Keratinocyte (primary cell): Measurements from ENCODE around the gene NPLOC4. TPM values are rescaled to one million over a fixed set of nuclear protein-coding genes. Genes with fewer than 3 reads are reported as not detected.

Source experiments
- DNase-seq: peaks from one replicate; pipeline ENCODE4 v3.0.0-alpha.2; 2011; ENCODE audit warnings: low read depth, missing footprints, low spot score
- FAIRE-seq: peaks from 2 replicates; lab custom pipeline; 2011; peaks lifted over from hg19 to GRCh38; lab: Jason Lieb, UNC
- H2AFZ ChIP-seq: 2 replicates; pipeline ENCODE4 v1.6.0; 2012; ENCODE audit warnings: low read length, control low read depth, inconsistent platforms; ENCODE audit not compliant: control insufficient read depth
- H3K27ac ChIP-seq: 2 replicates; pipeline ENCODE4 v1.5.1; 2011; ENCODE audit warnings: low read length; ENCODE audit not compliant: control insufficient read depth, insufficient read depth
- H3K27me3 ChIP-seq: 3 replicates; pipeline ENCODE4 v1.6.0; 2011; ENCODE audit warnings: low read length; ENCODE audit not compliant: control insufficient read depth, insufficient read depth; ENCODE audit errors: extremely low read depth
- H3K36me3 ChIP-seq, 2 experiments: 2 replicates in 1 of 2; 3 replicates in 1 of 2; pipeline ENCODE4 v1.5.1; 2011; ENCODE audit warnings: low read length in 2 of 2, mild to moderate bottlenecking in 1 of 2; ENCODE audit not compliant: control insufficient read depth in 2 of 2, insufficient read depth in 2 of 2; ENCODE audit errors: extremely low read depth in 1 of 2
- H3K4me1 ChIP-seq: 3 replicates; pipeline ENCODE4 v1.5.1; 2011; ENCODE audit warnings: low read length; ENCODE audit not compliant: control insufficient read depth, insufficient read depth; ENCODE audit errors: extremely low read depth
- H3K4me2 ChIP-seq: 3 replicates; pipeline ENCODE4 v1.6.0; 2011; ENCODE audit warnings: low read depth, low read length; ENCODE audit not compliant: control insufficient read depth, insufficient read depth; ENCODE audit errors: extremely low read depth
- H3K4me3 ChIP-seq, 3 experiments: fragments of 200-600 bp in 1 of 3; sonication (generic) in 1 of 3; 2 replicates in 2 of 3; 3 replicates in 1 of 3; pipeline ENCODE4 v1.5.1; 2011 to 2016; ENCODE audit warnings: low read length in 3 of 3, mild to moderate bottlenecking in 3 of 3, control low read depth in 2 of 3, inconsistent platforms in 1 of 3, low read depth in 1 of 3, mixed read lengths in 1 of 3, mixed run types in 1 of 3, moderate library complexity in 1 of 3; ENCODE audit not compliant: control insufficient read depth in 2 of 3, insufficient read depth in 2 of 3; ENCODE audit errors: extremely low read depth in 1 of 3
- H3K79me2 ChIP-seq: 2 replicates; pipeline ENCODE4 v1.6.0; 2012; ENCODE audit warnings: low read length; ENCODE audit not compliant: control insufficient read depth, insufficient read depth
- H3K9ac ChIP-seq: 3 replicates; pipeline ENCODE4 v1.6.0; 2011; ENCODE audit warnings: low read length; ENCODE audit not compliant: control insufficient read depth, insufficient read depth; ENCODE audit errors: extremely low read depth
- H3K9me1 ChIP-seq: 3 replicates; pipeline ENCODE4 v1.6.0; 2011; ENCODE audit warnings: low read length; ENCODE audit not compliant: control insufficient read depth, insufficient read depth; ENCODE audit errors: extremely low read depth
- H3K9me3 ChIP-seq: 2 replicates; pipeline ENCODE4 v1.5.1; 2012; ENCODE audit warnings: low read depth, low read length; ENCODE audit not compliant: control insufficient read depth
- H4K20me1 ChIP-seq: 3 replicates; pipeline ENCODE4 v1.6.0; 2011; ENCODE audit warnings: low read length; ENCODE audit not compliant: control insufficient read depth, insufficient read depth; ENCODE audit errors: extremely low read depth
- CTCF ChIP-seq, 3 experiments: IDR thresholded peaks in 1 of 3; conservative IDR thresholded peaks in 1 of 3; optimal IDR thresholded peaks in 1 of 3; 2 replicates in 2 of 3; 3 replicates in 1 of 3; pipeline versions ENCODE3 to v1.5.1; 2011; ENCODE audit warnings: low read length in 3 of 3, mild to moderate bottlenecking in 3 of 3, moderate library complexity in 2 of 3, control low read depth in 1 of 3, inconsistent platforms in 1 of 3; ENCODE audit not compliant: insufficient read depth in 2 of 3; ENCODE audit errors: extremely low read depth in 1 of 3
- EZH2 ChIP-seq: IDR thresholded peaks from one replicate; pipeline ENCODE4 v1.6.1; 2012; ENCODE audit warnings: inconsistent platforms, mild to moderate bottlenecking, low read length, moderate library complexity
- dilution Hi-C: fragments of 300-500 bp; cut with MboI; formaldehyde crosslinking; loops from one replicate; pipeline ENCODE4 v1.7.0; 2020; ENCODE audit warnings: low sequenced_read_pairs; ENCODE audit not compliant: extremely low pct_ligation_motif_present
- polyA plus RNA-seq, 5 experiments: library from polyadenylated mRNA; depleted of rRNA in 3 of 5; stranded (reverse) in 3 of 5; stranded (forward) in 1 of 5; unstranded in 1 of 5; fragments of >200 nt; gene quantifications; 1 replicate in 1 of 5; 2 replicates in 3 of 5; 3 replicates in 1 of 5; pipeline versions ENCODE4 v1.2.1 to v1.2.3, GENCODE V29; 2011 to 2012; ENCODE audit warnings: missing spikeins in 2 of 5, low read depth in 1 of 5, low replicate concordance in 1 of 5

The NPLOC4 gene
- polyA plus RNA-seq, 1 donor (not counting 4 experiments of a cell fraction or from before 2014, with no cell fraction given) = 64.0 TPM

- H3K27ac ChIP-seq = peak overlapping the region; percentile 58
- peaks cover 13% of the 10 kb centered on the region for H3K9me1 ChIP-seq
- H3K4me1 ChIP-seq = peaks cover 49% of the 10 kb centered on the region
- H3K27me3 ChIP-seq = no peaks in the 10 kb centered on the region
- dilution Hi-C loops = no loop called here
- H3K9me3 ChIP-seq = no peaks in the 10 kb centered on the region
- H3K4me2 ChIP-seq = peak overlapping the region; percentile 22
- no peak overlapping the region for H3K4me3 ChIP-seq
- no peak for DNase-seq
- H3K9ac ChIP-seq = peak overlapping the region; percentile 22
- H2AFZ ChIP-seq = no peak overlapping the region
- FAIRE-seq = no peak
- peaks cover 4% of the 10 kb centered on the region for H4K20me1 ChIP-seq
- H3K79me2 ChIP-seq = peaks cover 19% of the 10 kb centered on the region
- H3K36me3 ChIP-seq = peaks cover 20 to 44% of the 10 kb centered on the region in 2 experiments
- TF ChIP-seq CTCF (optimal IDR thresholded peaks at IDR 0.05 in 1 of 3, IDR thresholded peaks at IDR 0.05 in 1 of 3, conservative IDR thresholded peaks at IDR 0.05 in 1 of 3; ENCODE audit: extremely low read depth in 1 of 3, insufficient read depth in 2 of 3, low read length in 3 of 3) (no peak), EZH2 (no peak)
Observed at GRCh38 chr17:81578038-81578441, 58.9 kb downstream of the NPLOC4 start.

- peaks cover 13% of the 10 kb centered on the region for H3K9me1 ChIP-seq
- H3K9me3 ChIP-seq = no peaks in the 10 kb centered on the region
- H3K27ac ChIP-seq = no peak overlapping the region
- H3K4me1 ChIP-seq = peaks cover 43% of the 10 kb centered on the region
- H3K4me2 ChIP-seq = peak overlapping the region; percentile 22
- TF ChIP-seq EZH2 (no peak), CTCF (optimal IDR thresholded peaks at IDR 0.05 in 1 of 3, IDR thresholded peaks at IDR 0.05 in 1 of 3, conservative IDR thresholded peaks at IDR 0.05 in 1 of 3; ENCODE audit: extremely low read depth in 1 of 3, insufficient read depth in 2 of 3, low read length in 3 of 3) (no peak)
- H3K27me3 ChIP-seq = no peaks in the 10 kb centered on the region
- DNase-seq (no peak), FAIRE-seq (no peak)
- H4K20me1 ChIP-seq = peaks cover 4% of the 10 kb centered on the region
- peaks cover 21 to 44% of the 10 kb centered on the region in 2 experiments for H3K36me3 ChIP-seq
- no peak overlapping the region for H3K4me3 ChIP-seq
- no peak overlapping the region for H3K9ac ChIP-seq
- H3K79me2 ChIP-seq = peaks cover 19% of the 10 kb centered on the region
- H2AFZ ChIP-seq = no peak overlapping the region
- dilution Hi-C loops = no loop called here
Observed at GRCh38 chr17:81577278-81578000, 59.5 kb downstream of the NPLOC4 start.
